Measurements from ENCODE around the gene CCNF. TPM values are rescaled to one million over a fixed set of nuclear protein-coding genes. Genes with fewer than 3 reads are reported as not detected.
"Not testable (repeated sequence)": the region's sequence is repeated elsewhere in the genome, so short reads cannot be mapped to it uniquely, and the experiment has no call there.

The CCNF gene
- total and polyA plus RNA-seq, 2 donors: 4.0 to 22.7 TPM

DNA sequence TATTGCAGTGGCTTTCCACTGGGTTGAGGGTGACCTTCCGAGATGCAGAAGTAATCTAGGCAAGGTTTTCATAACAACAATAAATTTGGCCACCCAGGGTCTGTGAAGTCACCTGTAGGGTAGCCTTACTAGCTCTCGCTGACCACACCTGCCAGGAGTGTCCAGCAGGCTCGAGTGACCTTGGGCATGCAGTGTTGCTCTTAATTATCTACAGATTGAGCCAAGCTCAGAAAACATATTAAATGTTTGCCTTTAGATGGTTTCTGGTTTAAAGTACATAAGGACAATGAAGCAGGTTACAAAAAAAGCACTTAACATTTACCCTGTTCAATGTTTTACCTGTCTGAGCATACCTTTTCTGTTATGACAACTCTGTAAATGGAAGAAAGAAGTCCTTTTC, 47.5 kb downstream of the CCNF start:
- H3K4me3 ChIP-seq (ENCODE audit: low read length in 2 of 2): no peak overlapping the region
- no peaks in the 10 kb centered on the region for H3K36me3 ChIP-seq (ENCODE audit: control insufficient read depth in 2 of 2, insufficient read depth in 2 of 2, low read length in 1 of 2)
- WGBS: 95% methylated on average over 3 of the region's 3 CpGs
- H3K27ac ChIP-seq (ENCODE audit: low read depth in 1 of 2, low read length in 1 of 2): no peak overlapping the region
- DNase-seq (ENCODE audit: low read depth in 6 of 9, low spot score in 9 of 9): no peak
- H3K27me3 ChIP-seq (ENCODE audit: control insufficient read depth in 2 of 2, insufficient read depth in 1 of 2, low read length in 1 of 2): peaks cover 40 to 42% of the 10 kb centered on the region in 2 donors
- H3K4me1 ChIP-seq (ENCODE audit: control insufficient read depth in 2 of 2, insufficient read depth in 2 of 2, low read length in 2 of 2): peaks cover 6 to 31% of the 10 kb centered on the region in 2 donors
- no peaks in the 10 kb centered on the region for H3K9me3 ChIP-seq (ENCODE audit: control insufficient read depth in 2 of 2, insufficient read depth in 1 of 2, low read length in 1 of 2)

DNA sequence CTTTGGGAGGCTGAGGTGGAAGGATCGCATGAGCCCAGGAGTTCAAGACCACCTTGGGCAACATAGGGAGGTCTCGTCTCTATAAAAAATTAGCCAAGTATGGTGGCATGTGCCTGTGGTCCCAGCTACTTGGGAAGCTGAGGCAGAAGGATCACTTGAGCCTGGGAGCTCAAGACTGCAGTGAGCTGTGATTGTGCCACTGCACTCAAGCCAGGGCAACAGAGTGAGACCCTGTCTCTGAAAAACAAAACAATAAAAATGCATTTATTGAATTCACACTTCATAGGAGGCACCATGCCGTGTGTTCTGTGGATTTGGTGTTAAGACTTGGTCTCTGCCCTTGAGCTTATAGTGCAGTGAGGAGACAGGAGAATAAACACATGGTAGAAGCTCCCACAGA, 48.1 kb downstream of the CCNF start:
- WGBS: 99% methylated on average over 3 of the region's 3 CpGs
- Histone ChIP-seq H3K9me3 (ENCODE audit: control insufficient read depth in 2 of 2, insufficient read depth in 1 of 2, low read length in 1 of 2) (no peaks in the 10 kb centered on the region), H3K27ac (ENCODE audit: low read depth in 1 of 2, low read length in 1 of 2) (no peak overlapping the region), H3K4me1 (ENCODE audit: control insufficient read depth in 2 of 2, insufficient read depth in 2 of 2, low read length in 2 of 2) (peaks cover 5 to 28% of the 10 kb centered on the region in 2 donors), H3K4me3 (ENCODE audit: low read length in 2 of 2) (no peak overlapping the region), H3K36me3 (ENCODE audit: control insufficient read depth in 2 of 2, insufficient read depth in 2 of 2, low read length in 1 of 2) (no peaks in the 10 kb centered on the region), H3K27me3 (ENCODE audit: control insufficient read depth in 2 of 2, insufficient read depth in 1 of 2, low read length in 1 of 2) (peaks cover 34 to 36% of the 10 kb centered on the region in 2 donors)
- no peak for DNase-seq (ENCODE audit: low read depth in 6 of 9, low spot score in 9 of 9)

DNA sequence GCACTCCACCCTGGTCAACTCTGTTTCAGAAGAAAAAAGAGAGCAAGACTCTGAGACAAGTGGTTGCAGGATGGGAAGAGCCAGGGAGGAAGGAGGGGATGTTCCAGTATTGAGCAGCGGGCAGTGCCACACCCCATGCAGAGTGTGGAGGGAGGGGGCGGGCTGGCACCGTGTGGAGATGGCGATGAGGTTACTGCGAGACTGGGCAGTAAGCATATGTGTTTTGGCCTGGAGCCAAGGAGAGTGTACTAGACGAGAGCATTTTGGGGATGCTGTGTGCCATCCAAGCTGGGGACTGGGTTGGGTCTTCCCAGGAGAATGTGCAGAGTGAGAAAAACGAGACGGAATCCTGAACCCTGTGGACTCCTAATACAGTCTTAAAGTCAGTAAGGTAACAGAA, 49.0 kb downstream of the CCNF start:
- Histone ChIP-seq H3K4me1 (ENCODE audit: control insufficient read depth in 2 of 2, insufficient read depth in 2 of 2, low read length in 2 of 2) (peaks cover 5 to 30% of the 10 kb centered on the region in 2 donors), H3K9me3 (ENCODE audit: control insufficient read depth in 2 of 2, insufficient read depth in 1 of 2, low read length in 1 of 2) (no peaks in the 10 kb centered on the region), H3K27me3 (ENCODE audit: control insufficient read depth in 2 of 2, insufficient read depth in 1 of 2, low read length in 1 of 2) (peaks cover 25 to 27% of the 10 kb centered on the region in 2 donors), H3K36me3 (ENCODE audit: control insufficient read depth in 2 of 2, insufficient read depth in 2 of 2, low read length in 1 of 2) (no peaks in the 10 kb centered on the region), H3K4me3 (ENCODE audit: low read length in 2 of 2) (no peak overlapping the region), H3K27ac (ENCODE audit: low read depth in 1 of 2, low read length in 1 of 2) (no peak overlapping the region)
- no peak for DNase-seq (ENCODE audit: low read depth in 6 of 9, low spot score in 9 of 9)
- 95% methylated on average over 8 of the region's 8 CpGs for WGBS

DNA sequence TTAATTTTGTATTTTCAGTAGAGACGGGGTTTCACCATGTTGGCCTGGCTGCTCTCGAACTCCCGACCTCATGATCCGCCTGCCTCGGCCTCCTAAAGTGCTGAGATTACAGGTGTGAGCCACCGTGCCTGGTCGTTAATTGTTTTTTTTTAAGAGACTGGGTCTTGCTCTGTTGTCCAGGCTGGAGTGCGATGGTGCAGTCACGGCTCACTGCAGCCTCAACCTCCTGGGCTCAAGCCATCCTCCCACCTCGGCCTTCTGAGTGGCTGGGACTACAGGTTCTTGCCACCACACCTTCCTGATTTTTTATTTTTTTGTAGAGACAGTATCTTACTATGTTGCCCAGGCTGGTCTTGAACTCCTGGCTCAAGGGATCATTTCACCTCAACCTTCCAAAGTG, 50.7 kb downstream of the CCNF start:
- not testable (repeated sequence) for H3K9me3 ChIP-seq (ENCODE audit: control insufficient read depth in 2 of 2, insufficient read depth in 1 of 2, low read length in 1 of 2); H3K4me3 ChIP-seq (ENCODE audit: low read length in 2 of 2); H3K36me3 ChIP-seq (ENCODE audit: control insufficient read depth in 2 of 2, insufficient read depth in 2 of 2, low read length in 1 of 2); DNase-seq (ENCODE audit: low read depth in 6 of 9, low spot score in 9 of 9); H3K27ac ChIP-seq (ENCODE audit: low read depth in 1 of 2, low read length in 1 of 2)
- WGBS: 95% methylated on average over 10 of the region's 10 CpGs
- H3K27me3 ChIP-seq (ENCODE audit: control insufficient read depth in 2 of 2, insufficient read depth in 1 of 2, low read length in 1 of 2): peaks cover 13 to 15% of the 10 kb centered on the region in 2 donors
- peaks cover 5 to 24% of the 10 kb centered on the region in 2 donors for H3K4me1 ChIP-seq (ENCODE audit: control insufficient read depth in 2 of 2, insufficient read depth in 2 of 2, low read length in 2 of 2)

DNA sequence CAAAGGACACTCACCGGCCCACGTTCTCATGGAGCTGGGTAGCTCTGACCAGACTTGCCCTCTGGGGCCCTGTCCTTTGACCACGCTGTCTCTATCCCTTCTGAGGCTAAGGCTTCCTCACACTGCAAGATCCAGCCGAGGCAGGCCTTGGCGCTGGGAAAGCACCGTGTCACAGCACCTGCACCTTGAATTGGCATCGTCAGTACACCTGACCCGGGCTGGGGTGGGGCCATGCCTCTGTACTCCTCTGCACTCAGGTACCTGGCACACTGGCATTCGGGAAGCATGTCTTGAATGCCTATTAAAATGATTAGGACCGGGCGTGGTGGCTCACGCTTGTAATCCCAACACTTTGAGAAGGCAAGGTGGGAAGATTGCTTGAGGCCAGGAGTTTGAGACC, 51.7 kb downstream of the CCNF start:
- H3K27ac ChIP-seq (ENCODE audit: low read depth in 1 of 2, low read length in 1 of 2): no peak overlapping the region
- WGBS: 94% methylated on average over 12 of the region's 12 CpGs
- DNase-seq (ENCODE audit: low read depth in 6 of 9, low spot score in 9 of 9): no peak
- H3K36me3 ChIP-seq (ENCODE audit: control insufficient read depth in 2 of 2, insufficient read depth in 2 of 2, low read length in 1 of 2): no peaks in the 10 kb centered on the region
- no peak overlapping the region for H3K4me3 ChIP-seq (ENCODE audit: low read length in 2 of 2)
- no peaks in the 10 kb centered on the region for H3K9me3 ChIP-seq (ENCODE audit: control insufficient read depth in 2 of 2, insufficient read depth in 1 of 2, low read length in 1 of 2)
- H3K4me1 ChIP-seq (ENCODE audit: control insufficient read depth in 2 of 2, insufficient read depth in 2 of 2, low read length in 2 of 2): peaks cover under 1 to 18% of the 10 kb centered on the region in 2 donors
- peaks cover 7 to 8% of the 10 kb centered on the region in 2 donors for H3K27me3 ChIP-seq (ENCODE audit: control insufficient read depth in 2 of 2, insufficient read depth in 1 of 2, low read length in 1 of 2)

DNA sequence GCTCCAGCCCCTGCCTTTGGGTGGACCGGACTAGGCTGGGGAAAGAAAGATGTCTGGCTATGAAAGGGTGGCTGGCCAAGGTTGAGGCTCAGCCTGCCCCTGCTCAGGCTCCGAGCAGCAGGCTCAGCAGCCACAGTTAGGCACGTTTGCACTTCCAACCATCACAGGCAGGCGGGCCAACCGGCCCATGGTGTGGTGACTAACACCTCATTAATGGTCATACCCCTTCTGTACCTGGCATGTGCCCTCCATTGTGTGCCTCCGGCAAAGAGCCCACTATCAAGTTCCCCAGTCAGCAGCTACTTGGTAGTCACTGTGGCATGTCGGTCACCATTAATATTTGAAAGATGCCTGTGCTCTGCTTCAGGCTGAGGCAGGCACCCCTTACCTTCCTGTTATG, 52.4 kb downstream of the CCNF start:
- Histone ChIP-seq H3K27ac (ENCODE audit: low read depth in 1 of 2, low read length in 1 of 2) (no peak overlapping the region), H3K9me3 (ENCODE audit: control insufficient read depth in 2 of 2, insufficient read depth in 1 of 2, low read length in 1 of 2) (no peaks in the 10 kb centered on the region), H3K27me3 (ENCODE audit: control insufficient read depth in 2 of 2, insufficient read depth in 1 of 2, low read length in 1 of 2) (peaks cover under 1% of the 10 kb centered on the region in 2 donors), H3K36me3 (ENCODE audit: control insufficient read depth in 2 of 2, insufficient read depth in 2 of 2, low read length in 1 of 2) (no peaks in the 10 kb centered on the region), H3K4me3 (ENCODE audit: low read length in 2 of 2) (no peak overlapping the region), H3K4me1 (ENCODE audit: control insufficient read depth in 2 of 2, insufficient read depth in 2 of 2, low read length in 2 of 2) (peaks cover 0 to 12% of the 10 kb centered on the region in 2 donors)
- no peak for DNase-seq (ENCODE audit: low read depth in 6 of 9, low spot score in 9 of 9)
- 96% methylated on average over 7 of the region's 7 CpGs for WGBS

DNA sequence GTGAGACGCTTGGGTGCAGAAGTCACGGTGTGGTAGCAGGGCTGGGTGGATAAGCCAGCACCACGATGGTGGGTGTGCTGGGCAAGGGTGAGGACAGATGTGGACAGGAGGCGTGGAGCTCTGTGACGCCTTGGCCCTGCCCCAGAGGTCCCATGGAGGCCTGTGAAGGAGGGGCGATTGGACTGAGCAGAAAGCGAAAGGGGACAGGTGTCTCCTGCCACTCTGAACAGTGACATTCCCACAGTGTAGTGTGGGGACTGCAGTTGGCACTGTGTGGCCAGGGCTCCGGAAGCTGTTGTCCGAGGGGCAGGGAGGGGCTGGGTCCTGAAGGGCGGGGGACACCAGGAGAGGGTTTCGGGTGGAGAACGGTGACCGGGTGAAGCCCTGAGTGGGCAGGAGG, 53.0 kb downstream of the CCNF start:
- Histone ChIP-seq H3K27ac (ENCODE audit: low read depth in 1 of 2, low read length in 1 of 2) (no peak overlapping the region), H3K4me3 (ENCODE audit: low read length in 2 of 2) (no peak overlapping the region), H3K4me1 (ENCODE audit: control insufficient read depth in 2 of 2, insufficient read depth in 2 of 2, low read length in 2 of 2) (peaks cover 0 to 18% of the 10 kb centered on the region in 2 donors), H3K27me3 (ENCODE audit: control insufficient read depth in 2 of 2, insufficient read depth in 1 of 2, low read length in 1 of 2) (no peaks in the 10 kb centered on the region), H3K9me3 (ENCODE audit: control insufficient read depth in 2 of 2, insufficient read depth in 1 of 2, low read length in 1 of 2) (no peaks in the 10 kb centered on the region), H3K36me3 (ENCODE audit: control insufficient read depth in 2 of 2, insufficient read depth in 2 of 2, low read length in 1 of 2) (no peaks in the 10 kb centered on the region)
- 92% methylated on average over 13 of the region's 13 CpGs for WGBS
- DNase-seq (ENCODE audit: low read depth in 6 of 9, low spot score in 9 of 9): no peak

DNA sequence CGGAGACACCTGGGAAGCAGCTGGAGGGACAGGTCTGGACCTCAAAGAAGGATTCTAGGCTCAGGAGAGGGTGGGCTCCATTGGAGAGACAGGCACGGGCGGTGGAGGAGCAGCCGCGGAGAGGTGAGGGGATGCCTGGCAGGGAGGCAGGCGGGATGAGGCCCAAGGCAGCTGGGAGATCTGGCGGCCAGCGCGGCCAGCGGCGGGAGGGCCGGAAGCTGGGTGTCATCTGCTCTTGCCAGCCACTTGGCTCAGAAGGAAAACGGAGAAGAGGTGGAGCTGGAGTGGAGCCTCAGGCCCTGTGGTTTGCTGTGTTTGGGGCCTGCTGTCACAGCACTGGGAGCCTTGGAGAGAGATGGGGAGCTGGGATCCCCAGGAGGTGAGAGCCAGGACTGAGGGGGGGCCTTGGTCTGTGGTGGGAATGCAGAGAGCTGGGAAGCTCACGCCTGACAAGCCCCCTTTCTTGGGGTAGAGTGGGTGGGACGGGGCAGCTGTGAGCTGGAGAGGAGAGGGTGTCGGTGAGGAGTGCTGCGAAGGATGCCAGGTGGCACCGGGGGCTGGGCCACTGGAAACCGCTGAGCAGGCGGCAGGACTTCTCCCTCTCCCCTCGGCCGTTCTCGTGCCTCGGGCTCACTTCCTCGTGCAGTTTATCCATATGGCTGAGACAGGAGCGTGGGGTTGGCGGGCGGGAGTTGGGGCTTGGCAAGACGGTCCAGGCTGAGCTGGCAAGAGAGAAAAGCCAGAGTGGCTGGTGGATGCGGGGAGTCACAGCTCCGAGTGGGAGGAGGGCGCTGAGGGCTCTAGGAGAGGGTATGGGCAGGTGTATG, 53.7 kb downstream of the CCNF start:
- Histone ChIP-seq H3K9me3 (ENCODE audit: control insufficient read depth in 2 of 2, insufficient read depth in 1 of 2, low read length in 1 of 2) (no peaks in the 10 kb centered on the region), H3K4me1 (ENCODE audit: control insufficient read depth in 2 of 2, insufficient read depth in 2 of 2, low read length in 2 of 2) (peaks cover 4 to 24% of the 10 kb centered on the region in 2 donors), H3K36me3 (ENCODE audit: control insufficient read depth in 2 of 2, insufficient read depth in 2 of 2, low read length in 1 of 2) (no peaks in the 10 kb centered on the region), H3K27me3 (ENCODE audit: control insufficient read depth in 2 of 2, insufficient read depth in 1 of 2, low read length in 1 of 2) (peaks cover 0 to 4% of the 10 kb centered on the region in 2 donors), H3K4me3 (ENCODE audit: low read length in 2 of 2) (no peak overlapping the region), H3K27ac (ENCODE audit: low read depth in 1 of 2, low read length in 1 of 2) (no peak overlapping the region)
- 79% methylated on average over 32 of the region's 32 CpGs for WGBS
- no peak for DNase-seq (ENCODE audit: low read depth in 6 of 9, low spot score in 9 of 9)

DNA sequence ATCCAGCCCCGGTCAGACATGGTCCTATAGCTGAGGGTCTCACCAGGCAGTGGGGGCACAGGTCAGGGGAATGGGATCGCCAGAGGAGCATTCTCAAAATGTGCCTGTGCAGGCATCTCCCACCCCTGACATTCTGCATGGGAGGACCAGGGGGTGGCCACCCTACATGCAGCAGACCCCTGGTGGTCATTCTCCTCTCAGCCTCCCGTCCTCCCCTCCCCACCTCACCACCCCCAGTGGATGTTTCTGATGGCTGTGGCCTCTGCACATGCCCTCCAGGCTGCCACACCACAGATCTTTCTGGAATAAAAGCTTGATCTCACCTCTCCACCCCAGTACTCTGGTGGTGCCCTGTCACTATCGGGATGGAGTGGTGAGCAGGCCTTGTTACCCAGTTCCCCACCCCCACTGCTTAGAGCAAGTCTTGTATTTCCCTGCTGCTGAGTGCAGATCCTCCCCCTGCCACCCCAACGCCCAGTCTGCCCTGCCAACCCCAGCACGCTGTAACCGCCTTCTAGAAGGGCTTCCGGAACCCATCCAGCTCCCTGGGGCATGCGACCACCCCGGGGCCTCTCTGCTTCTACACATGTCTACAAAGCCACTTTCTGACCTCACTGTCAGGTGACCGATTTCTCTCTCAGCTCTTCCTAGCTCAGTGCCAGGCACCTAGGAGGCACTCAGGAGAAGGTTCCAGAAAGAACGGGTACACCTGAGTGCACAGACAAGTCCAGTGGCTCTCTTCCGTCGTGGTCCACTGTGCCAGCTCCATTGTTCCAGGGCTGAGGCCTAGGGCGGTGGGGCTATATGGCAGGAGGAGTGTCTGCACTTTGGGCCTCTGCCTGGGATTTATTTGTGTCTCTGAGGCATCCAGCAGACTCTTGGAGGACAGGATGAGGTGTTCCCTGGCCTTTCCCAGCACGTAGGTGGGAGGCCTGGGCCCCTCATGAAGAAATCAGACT, 55.0 kb downstream of the CCNF start:
- Histone ChIP-seq H3K4me3 (ENCODE audit: low read length in 2 of 2) (no peak overlapping the region), H3K9me3 (ENCODE audit: control insufficient read depth in 2 of 2, insufficient read depth in 1 of 2, low read length in 1 of 2) (no peaks in the 10 kb centered on the region), H3K36me3 (ENCODE audit: control insufficient read depth in 2 of 2, insufficient read depth in 2 of 2, low read length in 1 of 2) (no peaks in the 10 kb centered on the region), H3K4me1 (ENCODE audit: control insufficient read depth in 2 of 2, insufficient read depth in 2 of 2, low read length in 2 of 2) (peaks cover 6 to 28% of the 10 kb centered on the region in 2 donors), H3K27me3 (ENCODE audit: control insufficient read depth in 2 of 2, insufficient read depth in 1 of 2, low read length in 1 of 2) (peaks cover 0 to 5% of the 10 kb centered on the region in 2 donors), H3K27ac (ENCODE audit: low read depth in 1 of 2, low read length in 1 of 2) (no peak overlapping the region)
- WGBS: 95% methylated on average over 16 of the region's 16 CpGs
- no peak for DNase-seq (ENCODE audit: low read depth in 6 of 9, low spot score in 9 of 9)
